Uterus (tissue), 4 donors: ENCODE results near the gene TMEM131L. TPM values are rescaled to one million over a fixed set of nuclear protein-coding genes. Genes with fewer than 3 reads are reported as not detected.
"Not testable (repeated sequence)": the region's sequence is repeated elsewhere in the genome, so short reads cannot be mapped to it uniquely, and the experiment has no call there.

Experiments used
- DNase-seq, 2 donors: peaks; one replicate each; pipeline ENCODE4 v3.0.0-alpha.2; 2019 to 2020
- H3K27ac ChIP-seq, 2 donors: fragments of 200-600 bp; sonication (generic); 1 replicate in 1 of 2; 2 replicates in 1 of 2; pipeline ENCODE4 v1.5.1; 2016 to 2018
- H3K27me3 ChIP-seq, 2 donors: fragments of 200-600 bp; sonication (generic); one replicate each; pipeline ENCODE4 v1.5.1; 2018 to 2019; ENCODE audit warnings: control low read depth in 1 of 2
- H3K36me3 ChIP-seq, 2 donors: fragments of 200-600 bp; sonication (generic); one replicate each; pipeline ENCODE4 v1.5.1; 2019; ENCODE audit warnings: control low read depth in 1 of 2
- H3K4me1 ChIP-seq, 2 donors: fragments of 200-600 bp; sonication (generic); one replicate each; pipeline ENCODE4 v1.5.1; 2018 to 2019; ENCODE audit warnings: control low read depth in 1 of 2
- H3K4me3 ChIP-seq, 2 donors: fragments of 200-600 bp; sonication (generic); 1 replicate in 1 of 2; 2 replicates in 1 of 2; pipeline ENCODE4 v1.5.1; 2018 to 2019; ENCODE audit warnings: mild to moderate bottlenecking in 1 of 2
- H3K9me3 ChIP-seq, 2 donors: fragments of 200-600 bp; sonication (generic); one replicate each; pipeline ENCODE4 v1.5.1; 2019; ENCODE audit warnings: control low read depth in 1 of 2
- CTCF ChIP-seq, 4 experiments: fragments of 200-600 bp in 2 of 4; fragments of 450-650 bp in 2 of 4; sonication (generic) in 2 of 4; IDR thresholded peaks; one replicate each; pipeline ENCODE4 v1.5.1; 2016 to 2019; ENCODE audit warnings: antibody characterized with exemption in 4 of 4, mild to moderate bottlenecking in 2 of 4, moderate library complexity in 1 of 4
- POLR2A ChIP-seq, 2 donors: fragments of 450-650 bp; IDR thresholded peaks; one replicate each; pipeline ENCODE4 v1.6.1; 2016; ENCODE audit warnings: antibody characterized with exemption in 2 of 2, mild to moderate bottlenecking in 1 of 2, moderate library complexity in 1 of 2
- intact Hi-C: fragments of 100-400 bp; cut with DNase I; formaldehyde crosslinking; loops from one replicate; pipeline ENCODE4 v1.15.1; 2023; ENCODE audit warnings: low total_unique reads
- total RNA-seq, 4 donors: library from RNA; depleted of rRNA in 3 of 4; stranded (reverse); fragments of >200 nt in 3 of 4; gene quantifications; one replicate each; pipeline versions ENCODE4 v1.1.0 to v1.2.4, GENCODE V29; 2014 to 2023
- donor health status: DM: yes; HTN: yes; CAD: no.

The TMEM131L gene
- total RNA-seq, 4 donors from 2014 or later = 2.4 to 49.6 (median 18.0) TPM

- Histone ChIP-seq H3K36me3 (no peaks in the 10 kb centered on the region), H3K4me3 (no peak overlapping the region), H3K9me3 (no peaks in the 10 kb centered on the region), H3K27ac (no peak overlapping the region), H3K27me3 (no peaks in the 10 kb centered on the region), H3K4me1 (no peaks in the 10 kb centered on the region)
- intact Hi-C loops = no loop called here
- TF ChIP-seq CTCF (IDR thresholded peaks at IDR 0.05) = no peak
- TF ChIP-seq POLR2A (IDR thresholded peaks at IDR 0.05) = no peak
- DNase-seq = no peak
Observed at GRCh38 chr4:153452658-153453378, 13.3 kb upstream of the TMEM131L start.

GRCh38 chr4:153453402-153453801 lies 12.8 kb upstream of the TMEM131L start:
- H3K27ac ChIP-seq = no peak overlapping the region
- H3K4me1 ChIP-seq = no peaks in the 10 kb centered on the region
- intact Hi-C loops = no loop called here
- H3K36me3 ChIP-seq = no peaks in the 10 kb centered on the region
- no peaks in the 10 kb centered on the region for H3K27me3 ChIP-seq
- no peaks in the 10 kb centered on the region for H3K9me3 ChIP-seq
- DNase-seq = no peak
- no peak overlapping the region for H3K4me3 ChIP-seq
- no peak for TF ChIP-seq CTCF (IDR thresholded peaks at IDR 0.05)
- TF ChIP-seq POLR2A (IDR thresholded peaks at IDR 0.05) = no peak

GRCh38 chr4:153458969-153459368 lies 7.2 kb upstream of the TMEM131L start:
- Histone ChIP-seq H3K36me3 (no peaks in the 10 kb centered on the region), H3K4me1 (no peaks in the 10 kb centered on the region), H3K4me3 (no peak overlapping the region), H3K27ac (no peak overlapping the region), H3K9me3 (no peaks in the 10 kb centered on the region), H3K27me3 (no peaks in the 10 kb centered on the region)
- intact Hi-C loops = no loop called here
- TF ChIP-seq POLR2A (IDR thresholded peaks at IDR 0.05) (no peak), CTCF (IDR thresholded peaks at IDR 0.05) (no peak)
- DNase-seq = no peak

- H3K36me3 ChIP-seq, H3K27ac ChIP-seq, intact Hi-C loops, H3K4me3 ChIP-seq, H3K4me1 ChIP-seq, H3K9me3 ChIP-seq, DNase-seq, H3K27me3 ChIP-seq: not testable (repeated sequence)
Observed at GRCh38 chr4:153461549-153461948, 4.6 kb upstream of the TMEM131L start.

GRCh38 chr4:153464068-153464467 lies 2.1 kb upstream of the TMEM131L start:
- Histone ChIP-seq H3K36me3 (no peaks in the 10 kb centered on the region), H3K9me3 (no peaks in the 10 kb centered on the region), H3K4me3 (no peak overlapping the region), H3K27ac (no peak overlapping the region), H3K4me1 (peaks cover 0 to 4% of the 10 kb centered on the region in 2 donors), H3K27me3 (no peaks in the 10 kb centered on the region)
- DNase-seq = no peak
- intact Hi-C loops = no loop called here
- no peak for TF ChIP-seq POLR2A (IDR thresholded peaks at IDR 0.05)
- no peak for TF ChIP-seq CTCF (IDR thresholded peaks at IDR 0.05)
